ENCODE data around the gene APOBEC3G.

The APOBEC3G gene

DNA sequence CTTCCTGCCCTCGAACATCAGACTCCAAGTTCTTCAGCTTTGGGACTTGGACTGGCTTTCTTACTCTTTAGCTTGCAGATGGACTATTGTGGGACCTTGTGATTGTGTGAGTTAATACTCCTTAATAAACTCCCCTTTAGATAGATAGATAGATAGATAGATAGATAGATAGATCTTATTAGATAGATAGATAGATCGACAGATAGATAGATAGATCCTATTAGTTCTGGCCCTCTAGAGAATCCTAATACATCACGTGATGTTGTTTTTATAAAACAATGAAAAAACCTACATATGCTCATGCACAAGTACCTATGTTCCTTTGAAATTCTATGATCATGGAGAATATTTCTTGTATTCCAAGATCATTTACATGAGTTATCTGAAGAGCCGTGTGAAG is 43.9 kb downstream of the APOBEC3G start:
- Histone ChIP-seq H3K9me3 (no peaks in the 10 kb centered on the region), H3K4me1 (peaks cover 0 to 4% (median 2%) of the 10 kb centered on the region in 4 donors), H3K27ac (no peak overlapping the region), H3K27me3 (peaks cover 0 to 10% of the 10 kb centered on the region in 2 donors), H3K4me3 (no peak overlapping the region), H3K36me3 (no peaks in the 10 kb centered on the region)
- TF ChIP-seq, protein P1, sequence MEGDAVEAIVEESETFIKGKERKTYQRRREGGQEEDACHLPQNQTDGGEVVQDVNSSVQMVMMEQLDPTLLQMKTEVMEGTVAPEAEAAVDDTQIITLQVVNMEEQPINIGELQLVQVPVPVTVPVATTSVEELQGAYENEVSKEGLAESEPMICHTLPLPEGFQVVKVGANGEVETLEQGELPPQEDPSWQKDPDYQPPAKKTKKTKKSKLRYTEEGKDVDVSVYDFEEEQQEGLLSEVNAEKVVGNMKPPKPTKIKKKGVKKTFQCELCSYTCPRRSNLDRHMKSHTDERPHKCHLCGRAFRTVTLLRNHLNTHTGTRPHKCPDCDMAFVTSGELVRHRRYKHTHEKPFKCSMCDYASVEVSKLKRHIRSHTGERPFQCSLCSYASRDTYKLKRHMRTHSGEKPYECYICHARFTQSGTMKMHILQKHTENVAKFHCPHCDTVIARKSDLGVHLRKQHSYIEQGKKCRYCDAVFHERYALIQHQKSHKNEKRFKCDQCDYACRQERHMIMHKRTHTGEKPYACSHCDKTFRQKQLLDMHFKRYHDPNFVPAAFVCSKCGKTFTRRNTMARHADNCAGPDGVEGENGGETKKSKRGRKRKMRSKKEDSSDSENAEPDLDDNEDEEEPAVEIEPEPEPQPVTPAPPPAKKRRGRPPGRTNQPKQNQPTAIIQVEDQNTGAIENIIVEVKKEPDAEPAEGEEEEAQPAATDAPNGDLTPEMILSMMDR (IDR thresholded peaks at IDR 0.05) = no peak
- no peak for DNase-seq
- intact Hi-C loops (cut with DNase I; ENCODE audit: low total_unique reads) = loop anchor here (5.0 to 10.0 kb wide), 3 partner anchors 114 to 346 kb away; no protein-coding TSS in a partner anchor

DNA sequence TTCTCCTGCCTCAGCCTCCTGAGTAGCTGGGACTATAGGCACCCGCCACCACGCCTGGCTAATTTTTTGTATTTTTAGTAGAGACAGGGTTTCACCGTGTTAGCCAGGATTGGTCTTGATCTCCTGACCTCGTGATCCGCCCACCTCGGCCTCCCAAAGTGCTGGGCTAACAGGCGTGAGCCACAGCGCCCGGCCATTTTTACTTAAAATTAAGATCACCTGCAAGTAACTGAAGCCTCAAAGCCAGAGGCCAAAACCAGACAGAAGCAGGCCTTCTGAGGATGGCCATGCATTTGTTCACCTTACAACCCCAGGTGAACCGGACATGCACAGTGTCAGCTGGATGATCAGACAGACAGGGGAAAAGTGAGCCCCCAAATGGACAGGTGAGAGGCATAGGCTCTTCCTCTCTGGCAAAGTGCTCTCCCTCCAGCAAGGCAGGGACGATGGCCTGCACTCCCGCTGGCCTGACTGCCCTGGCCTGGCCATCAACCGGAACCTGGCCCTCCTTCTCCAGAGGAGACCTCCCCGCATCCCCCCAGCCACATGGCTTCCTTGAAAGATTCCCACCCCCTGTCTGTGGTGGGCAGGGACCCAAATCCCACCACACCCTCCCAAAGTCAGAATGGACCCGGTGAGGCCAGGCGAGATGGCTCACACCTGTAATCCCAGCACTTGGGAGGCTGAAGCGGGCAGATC is 45.8 kb downstream of the APOBEC3G start:
- intact Hi-C loops (cut with DNase I; ENCODE audit: low total_unique reads) = loop anchor here (5.0 to 10.0 kb wide), 3 partner anchors 116 to 348 kb away; no protein-coding TSS in a partner anchor
- no peak overlapping the region for H3K27ac ChIP-seq
- no peak for DNase-seq
- TF ChIP-seq, protein P1 (IDR thresholded peaks at IDR 0.05) = no peak
- H3K36me3 ChIP-seq = no peaks in the 10 kb centered on the region
- H3K4me3 ChIP-seq = no peak overlapping the region
- H3K27me3 ChIP-seq = peaks cover 0 to 5% of the 10 kb centered on the region in 2 donors
- H3K4me1 ChIP-seq = peaks cover 0 to 4% (median 2%) of the 10 kb centered on the region in 4 donors
- no peaks in the 10 kb centered on the region for H3K9me3 ChIP-seq

DNA sequence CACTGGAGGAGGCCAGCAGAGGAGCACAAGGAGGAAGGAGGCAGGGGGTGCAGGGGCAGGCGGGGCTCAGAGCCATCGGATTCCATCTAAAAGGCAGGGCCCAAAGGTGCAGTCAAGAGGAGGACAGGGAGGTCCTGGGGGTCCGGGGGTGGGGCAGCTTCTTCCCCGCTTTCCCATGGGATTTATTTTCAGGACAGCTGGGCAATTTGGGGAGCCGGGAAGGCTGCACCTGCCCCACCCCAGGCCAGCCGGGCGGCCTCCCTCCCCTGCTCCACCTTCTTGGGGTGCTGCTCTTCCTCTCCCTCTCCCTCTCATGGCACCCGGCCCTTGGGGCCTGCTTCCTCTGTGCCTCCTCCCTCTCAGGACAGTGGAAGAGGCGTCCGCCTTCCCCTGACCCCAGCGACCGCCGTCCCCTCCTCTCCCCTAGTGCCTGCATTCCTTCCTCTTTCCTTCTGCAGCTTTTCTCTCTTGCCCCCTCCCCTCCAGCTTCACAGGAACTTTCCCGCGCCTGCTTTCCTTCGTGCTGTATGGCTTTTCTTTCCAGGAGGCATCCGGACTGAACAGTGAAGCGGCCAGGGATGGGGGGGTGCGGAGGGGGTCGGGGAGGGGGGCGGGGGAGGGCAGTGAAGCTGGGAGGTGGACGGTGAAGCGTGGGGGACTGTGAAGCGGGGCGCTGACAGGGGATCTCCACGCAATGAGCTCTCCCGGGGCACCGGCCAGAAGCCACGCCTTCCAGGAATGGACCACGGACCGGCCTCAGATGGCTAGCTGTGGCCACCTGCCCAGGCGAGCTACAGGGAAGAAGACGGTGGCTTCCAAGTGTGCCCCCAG is 46.9 kb downstream of the APOBEC3G start:
- H3K36me3 ChIP-seq = peaks cover 0 to 4% (median 0%) of the 10 kb centered on the region in 3 donors
- peaks cover 0 to 4% (median 2%) of the 10 kb centered on the region in 4 donors for H3K4me1 ChIP-seq
- intact Hi-C loops (cut with DNase I; ENCODE audit: low total_unique reads) = loop anchor here (5.0 to 10.0 kb wide), 3 partner anchors 117 to 349 kb away; no protein-coding TSS in a partner anchor
- TF ChIP-seq, protein P1 (IDR thresholded peaks at IDR 0.05) = no peak
- H3K27ac ChIP-seq = no peak overlapping the region
- H3K4me3 ChIP-seq = no peak overlapping the region
- no peaks in the 10 kb centered on the region for H3K27me3 ChIP-seq
- DNase-seq = no peak
- H3K9me3 ChIP-seq = no peaks in the 10 kb centered on the region

DNA sequence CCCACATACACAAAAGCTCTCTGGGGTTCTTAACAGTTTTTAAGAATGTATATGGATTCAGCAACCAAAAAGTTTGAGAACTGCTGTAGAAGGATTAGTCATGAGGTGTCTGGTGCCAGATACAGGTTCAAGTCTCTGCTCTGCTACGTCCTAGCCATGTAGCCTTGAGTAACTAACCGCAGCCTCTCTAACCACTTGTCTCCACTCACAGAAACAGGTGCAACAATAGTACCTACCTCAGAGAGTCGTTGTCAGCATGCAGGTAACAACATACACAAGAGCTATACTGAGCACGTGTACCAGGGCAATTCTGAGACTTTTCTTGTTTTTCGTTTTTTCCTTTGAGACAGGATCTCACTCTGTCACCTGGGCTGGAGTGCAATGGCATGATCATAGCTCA is 48.5 kb downstream of the APOBEC3G start:
- Histone ChIP-seq H3K27me3 (no peaks in the 10 kb centered on the region), H3K27ac (no peak overlapping the region), H3K36me3 (peaks cover 8 to 21% (median 13%) of the 10 kb centered on the region in 3 donors), H3K4me3 (no peak overlapping the region), H3K4me1 (peaks cover 0 to 4% (median 2%) of the 10 kb centered on the region in 4 donors), H3K9me3 (no peaks in the 10 kb centered on the region)
- TF ChIP-seq, protein P1 (IDR thresholded peaks at IDR 0.05) = no peak
- intact Hi-C loops (cut with DNase I; ENCODE audit: low total_unique reads) = loop anchor here (10.0 kb wide), 1 partner anchor 351 kb away; no protein-coding TSS in a partner anchor
- no peak for DNase-seq

DNA sequence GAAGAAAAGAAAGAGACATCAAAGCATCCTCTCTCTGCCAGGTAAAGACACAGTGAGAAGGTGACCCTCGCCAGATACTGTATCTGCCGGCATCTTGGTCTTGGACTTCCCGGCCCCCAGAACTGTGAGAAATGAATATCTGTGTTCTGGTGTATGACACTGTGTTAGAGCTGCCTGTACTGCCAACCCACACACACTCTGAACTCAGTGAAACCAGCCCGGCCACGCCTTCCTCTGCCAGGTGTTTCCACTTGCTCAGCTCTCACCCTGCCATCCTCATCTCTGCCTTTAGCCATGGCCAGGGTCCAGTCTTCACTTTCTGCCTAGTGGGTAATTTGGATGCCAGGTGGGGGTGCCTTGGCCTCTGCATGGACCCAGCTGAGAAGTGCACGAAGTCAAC is 51.4 kb downstream of the APOBEC3G start:
- Histone ChIP-seq H3K4me3 (no peak overlapping the region), H3K36me3 (peaks cover 34 to 50% (median 42%) of the 10 kb centered on the region in 3 donors), H3K27ac (no peak overlapping the region), H3K4me1 (peaks cover 0 to 7% (median 2%) of the 10 kb centered on the region in 4 donors), H3K27me3 (no peaks in the 10 kb centered on the region), H3K9me3 (no peaks in the 10 kb centered on the region)
- intact Hi-C loops (cut with DNase I; ENCODE audit: low total_unique reads) = loop anchor here (10.0 kb wide), 1 partner anchor 354 kb away; no protein-coding TSS in a partner anchor
- TF ChIP-seq, protein P1 (IDR thresholded peaks at IDR 0.05) = no peak
- DNase-seq = no peak

All from tibial artery (tissue), 4 donors.